Endothelial cell of umbilical vein (primary cell): ENCODE results near the gene DNAJC8. TPM values are rescaled to one million over a fixed set of nuclear protein-coding genes. Genes with fewer than 3 reads are reported as not detected.

Experiments
- BruUV-seq: library from RNA; stranded (reverse); fragments of 400-500 nt; replicated peaks from 2 replicates; lab custom pipeline; 2021; lab: Mats Ljungman, UMichigan
- CTCF ChIA-PET: fragments of 300-600, 350-600 bp; sonication (Branson Sonifier 250); formaldehyde crosslinking; loops from one replicate; lab custom pipeline; 2021; ENCODE audit warnings: antibody characterized with exemption, inconsistent platforms; lab: Charles Lee
- POLR2A ChIA-PET: fragments of 300-600, 350-600 bp; sonication (Branson Sonifier 250); formaldehyde crosslinking; loops from one replicate; lab custom pipeline; 2021; ENCODE audit warnings: antibody characterized with exemption, inconsistent platforms; lab: Charles Lee
- DNase-seq: peaks from one replicate; pipeline ENCODE4 v3.0.0-alpha.2; 2011; ENCODE audit warnings: low read depth, low spot score
- FAIRE-seq: peaks from 2 replicates; lab custom pipeline; 2011; peaks lifted over from hg19 to GRCh38; lab: Jason Lieb, UNC
- H2AFZ ChIP-seq: 2 replicates; pipeline ENCODE4 v1.6.0; 2012; ENCODE audit warnings: low read depth, low read length, control low read depth, inconsistent platforms
- H3K27ac ChIP-seq: 2 replicates; pipeline ENCODE4 v1.5.1; 2011; ENCODE audit warnings: low read depth, mild to moderate bottlenecking, control low read depth, low read length, moderate library complexity; ENCODE audit not compliant: insufficient read depth
- H3K27me3 ChIP-seq, 2 experiments: 2 replicates each; pipeline versions ENCODE4 v1.6.0 to v1.6.1; 2011; ENCODE audit warnings: low read length in 2 of 2, mixed read lengths in 1 of 2; ENCODE audit not compliant: control insufficient read depth in 2 of 2, insufficient read depth in 2 of 2
- H3K36me3 ChIP-seq, 2 experiments: 2 replicates in 1 of 2; 3 replicates in 1 of 2; pipeline ENCODE4 v1.5.1; 2011; ENCODE audit warnings: low read length in 2 of 2, mild to moderate bottlenecking in 1 of 2, moderate library complexity in 1 of 2; ENCODE audit not compliant: control insufficient read depth in 2 of 2, insufficient read depth in 2 of 2; ENCODE audit errors: extremely low read depth in 1 of 2
- H3K4me1 ChIP-seq: 3 replicates; pipeline ENCODE4 v1.5.1; 2011; ENCODE audit warnings: mild to moderate bottlenecking, low read length; ENCODE audit not compliant: control insufficient read depth, insufficient read depth; ENCODE audit errors: extremely low read depth
- H3K4me2 ChIP-seq: 2 replicates; pipeline ENCODE4 v1.6.1; 2011; ENCODE audit warnings: low read length, control low read depth, mixed read lengths; ENCODE audit not compliant: insufficient read depth
- H3K4me3 ChIP-seq, 3 experiments: fragments of 200-600 bp in 1 of 3; sonication (generic), shearing (Covaris generic) in 1 of 3; replicated peaks in 1 of 3; 2 replicates each; pipeline ENCODE4 v1.5.1; 2011 to 2016; ENCODE audit warnings: control low read depth in 3 of 3, low read length in 3 of 3, mild to moderate bottlenecking in 2 of 3, inconsistent platforms in 1 of 3, low read depth in 1 of 3, moderate library complexity in 1 of 3; ENCODE audit not compliant: insufficient read depth in 1 of 3
- H3K79me2 ChIP-seq: 2 replicates; pipeline ENCODE4 v1.6.0; 2012; ENCODE audit warnings: low read length, inconsistent platforms; ENCODE audit not compliant: control insufficient read depth, insufficient read depth
- H3K9ac ChIP-seq: replicated peaks from 2 replicates; pipeline ENCODE3; 2011; ENCODE audit warnings: low read length, control low read depth; ENCODE audit not compliant: insufficient read depth; ENCODE audit errors: extremely low read depth
- H3K9me1 ChIP-seq: replicated peaks from 3 replicates; pipeline ENCODE4 v1.6.0; 2011; ENCODE audit warnings: mild to moderate bottlenecking, low read length; ENCODE audit not compliant: control insufficient read depth, insufficient read depth; ENCODE audit errors: extremely low read depth
- H3K9me3 ChIP-seq: replicated peaks from 2 replicates; pipeline ENCODE4 v1.5.1; 2012; ENCODE audit warnings: low read length, inconsistent platforms; ENCODE audit not compliant: control insufficient read depth, insufficient read depth
- H4K20me1 ChIP-seq: replicated peaks from 2 replicates; pipeline ENCODE3; 2011; ENCODE audit warnings: mild to moderate bottlenecking, low read length; ENCODE audit not compliant: control insufficient read depth, insufficient read depth; ENCODE audit errors: extremely low read depth
- CTCF ChIP-seq, 2 donors: IDR thresholded peaks; 1 replicate in 1 of 2; 2 replicates in 1 of 2; pipeline ENCODE4 v1.5.1; 2011; ENCODE audit warnings: low read length in 2 of 2, mild to moderate bottlenecking in 2 of 2, moderate library complexity in 2 of 2, control low read depth in 1 of 2, inconsistent platforms in 1 of 2, low read depth in 1 of 2; ENCODE audit not compliant: insufficient read depth in 1 of 2; ENCODE audit errors: extremely low read depth in 1 of 2
- EZH2 ChIP-seq: IDR thresholded peaks from 2 replicates; pipeline ENCODE4 v1.6.1; 2012; ENCODE audit warnings: borderline replicate concordance, low read depth, mild to moderate bottlenecking, moderate library complexity, low read length, inconsistent platforms; ENCODE audit not compliant: severe bottlenecking
- FOS ChIP-seq: IDR thresholded peaks from 2 replicates; pipeline ENCODE4 v1.6.1; 2011; ENCODE audit warnings: mild to moderate bottlenecking, low read length, moderate library complexity, borderline replicate concordance; ENCODE audit not compliant: insufficient read depth
- GATA2 ChIP-seq: IDR thresholded peaks from 2 replicates; pipeline ENCODE4 v1.7.0; 2011; ENCODE audit warnings: low read depth, mild to moderate bottlenecking, moderate library complexity, mixed read lengths, low read length; ENCODE audit not compliant: insufficient read length, insufficient read depth
- JUN ChIP-seq: IDR thresholded peaks from 2 replicates; pipeline ENCODE4 v1.6.1; 2011; ENCODE audit warnings: borderline replicate concordance, low read depth; ENCODE audit not compliant: insufficient read length, insufficient read depth
- MAX ChIP-seq: IDR thresholded peaks from 2 replicates; pipeline ENCODE4 v1.6.1; 2011; ENCODE audit not compliant: insufficient read depth, insufficient read length
- MYC ChIP-seq: IDR thresholded peaks from one replicate; pipeline ENCODE4 v1.6.1; 2011; ENCODE audit warnings: mild to moderate bottlenecking, low read depth, low read length
- POLR2A ChIP-seq: IDR thresholded peaks from 2 replicates; pipeline ENCODE4 v1.6.1; 2012; ENCODE audit warnings: low read depth, mild to moderate bottlenecking, control low read depth, low read length
- POLR2AphosphoS5 ChIP-seq: IDR thresholded peaks from 2 replicates; pipeline ENCODE4 v1.6.1; 2012; ENCODE audit warnings: low read depth, mild to moderate bottlenecking, control low read depth, low read length, moderate library complexity; ENCODE audit not compliant: insufficient read depth
- dilution Hi-C: fragments of 300-500 bp; cut with MboI; formaldehyde crosslinking; loops from one replicate; pipeline ENCODE4 v1.15.0; 2019; ENCODE audit warnings: low sequenced_read_pairs; ENCODE audit not compliant: extremely low pct_ligation_motif_present
- intact Hi-C: fragments of 100-400 bp; cut with micrococcal nuclease; formaldehyde crosslinking; loops from one replicate; pipeline ENCODE4 v1.10.0; 2022
- polyA plus RNA-seq, 4 experiments: library from polyadenylated mRNA; depleted of rRNA in 3 of 4; stranded (reverse) in 3 of 4; unstranded in 1 of 4; fragments of >200 nt; gene quantifications; 2 replicates each; pipeline versions ENCODE4 v1.2.1 to v1.2.3, GENCODE V29; 2011 to 2012; ENCODE audit warnings: missing spikeins in 1 of 4
- total RNA-seq: library from RNA; stranded (reverse); gene quantifications from 2 replicates; pipeline ENCODE4 v1.2.3, GENCODE V29; 2021

The DNAJC8 gene
- total and polyA plus RNA-seq, 2 donors (not counting 3 experiments of a cell fraction or from before 2014, with no cell fraction given): 71.0 to 106 TPM

GRCh38 chr1:28200234-28200873 lies 32.5 kb downstream of the DNAJC8 start:
- H3K4me2 ChIP-seq: no peak overlapping the region
- BruUV-seq: no TSS peak
- intact Hi-C loops (loop anchor here (10.0 kb wide), 1 partner anchor 216 kb away; no protein-coding TSS in a partner anchor), dilution Hi-C loops (no loop called here)
- no peaks in the 10 kb centered on the region for H4K20me1 ChIP-seq
- no peak overlapping the region for H2AFZ ChIP-seq
- DNase-seq (no peak), FAIRE-seq (no peak)
- H3K4me1 ChIP-seq: no peaks in the 10 kb centered on the region
- no peaks in the 10 kb centered on the region for H3K27me3 ChIP-seq
- H3K9me3 ChIP-seq: no peaks in the 10 kb centered on the region
- POLR2A ChIA-PET: no interaction called here
- CTCF ChIA-PET: no interaction called here
- no peak for TF ChIP-seq CTCF (IDR thresholded peaks at IDR 0.05; ENCODE audit: extremely low read depth in 1 of 2, insufficient read depth in 1 of 2, low read depth in 1 of 2, low read length in 2 of 2)
- TF ChIP-seq MYC: no peak
- no peak for TF ChIP-seq JUN
- no peak for TF ChIP-seq GATA2
- no peak for TF ChIP-seq POLR2A
- TF ChIP-seq POLR2AphosphoS5: no peak
- TF ChIP-seq EZH2: no peak
- no peak for TF ChIP-seq MAX
- TF ChIP-seq FOS: no peak
- no peak overlapping the region for H3K4me3 ChIP-seq
- no peak overlapping the region for H3K27ac ChIP-seq
- no peaks in the 10 kb centered on the region for H3K9me1 ChIP-seq
- no peak overlapping the region for H3K9ac ChIP-seq
- no peaks in the 10 kb centered on the region for H3K79me2 ChIP-seq
- H3K36me3 ChIP-seq: peaks cover 19 to 27% of the 10 kb centered on the region in 2 experiments
